Esophagus muscularis mucosa (tissue), 4 donors: ENCODE measurements around the gene TMEM250. TPM values are rescaled to one million over a fixed set of nuclear protein-coding genes. Genes with fewer than 3 reads are reported as not detected.

ENCODE experiments used
- DNase-seq: peaks from one replicate; pipeline ENCODE4 v3.0.0-alpha.2; 2017; ENCODE audit errors: extremely low spot score
- H3K27ac ChIP-seq, 4 donors: fragments of 200-600 bp; sonication (generic); replicated peaks in 1 of 4; 1 replicate in 3 of 4; 2 replicates in 1 of 4; pipeline ENCODE4 v1.5.1; 2016 to 2019; ENCODE audit warnings: mild to moderate bottlenecking in 1 of 4
- H3K27me3 ChIP-seq, 4 donors: fragments of 200-600 bp; sonication (generic); one replicate each; pipeline versions ENCODE4 v1.5.1 to v1.6.0; 2016 to 2019
- H3K36me3 ChIP-seq, 4 donors: fragments of 200-600 bp; sonication (generic); one replicate each; pipeline ENCODE4 v1.5.1; 2016 to 2019
- H3K4me1 ChIP-seq, 4 donors: fragments of 200-600 bp; sonication (generic); one replicate each; pipeline ENCODE4 v1.5.1; 2016 to 2019
- H3K4me3 ChIP-seq, 4 donors: fragments of 200-600 bp; sonication (generic); 1 replicate in 2 of 4; 2 replicates in 2 of 4; pipeline ENCODE4 v1.5.1; 2016 to 2019; ENCODE audit warnings: mild to moderate bottlenecking in 4 of 4, moderate library complexity in 1 of 4
- H3K9me3 ChIP-seq, 4 donors: fragments of 200-600 bp; sonication (generic); 1 replicate in 3 of 4; 2 replicates in 1 of 4; pipeline ENCODE4 v1.5.1; 2016 to 2019
- CTCF ChIP-seq, 3 experiments: fragments of 200-600 bp in 2 of 3; fragments of 450-650 bp in 1 of 3; sonication (generic) in 2 of 3; IDR thresholded peaks; one replicate each; pipeline ENCODE4 v1.5.1; 2017 to 2019; ENCODE audit warnings: antibody characterized with exemption in 3 of 3, mild to moderate bottlenecking in 2 of 3, moderate library complexity in 1 of 3
- EP300 ChIP-seq: sonication (generic); formaldehyde crosslinking; IDR thresholded peaks from one replicate; pipeline ENCODE4 v1.6.1; 2017; ENCODE audit warnings: antibody characterized with exemption
- POLR2A ChIP-seq: fragments of 450-650 bp; IDR thresholded peaks from one replicate; pipeline ENCODE4 v1.6.1; 2017; ENCODE audit warnings: antibody characterized with exemption, moderate library complexity, mild to moderate bottlenecking, low read depth
- POLR2AphosphoS5 ChIP-seq, 2 donors: sonication (generic); formaldehyde crosslinking; IDR thresholded peaks; one replicate each; pipeline ENCODE4 v1.6.1; 2017; ENCODE audit warnings: antibody characterized with exemption in 2 of 2
- WGBS: methylation state at CpG from one replicate; pipeline ENCODE4 v1.1.5; 2018; 5-methylcytosine and 5-hydroxymethylcytosine counted together
- intact Hi-C: fragments of 100-400 bp; cut with DNase I; formaldehyde crosslinking; loops from one replicate; pipeline ENCODE4 v1.15.1; 2023
- total RNA-seq, 4 donors: library from RNA; depleted of rRNA; stranded (reverse); fragments of >200 nt; gene quantifications; one replicate each; pipeline versions ENCODE4 v1.1.0 to v1.2.1, GENCODE V29; 2016

The TMEM250 gene
- total RNA-seq, 4 donors from 2014 or later = 33.6 to 77.6 (median 59.4) TPM

GRCh38 chr9:136077491-136077890 is 41.2 kb downstream of the TMEM250 start:
- no peaks in the 10 kb centered on the region for H3K9me3 ChIP-seq
- no peak for DNase-seq
- 77% methylated on average over 8 of the region's 8 CpGs for WGBS
- peaks cover 0 to 19% (median 7%) of the 10 kb centered on the region in 4 donors for H3K36me3 ChIP-seq
- TF ChIP-seq CTCF (IDR thresholded peaks at IDR 0.05) = no peak
- no peak for TF ChIP-seq POLR2AphosphoS5 (IDR thresholded peaks at IDR 0.05)
- TF ChIP-seq EP300 = no peak
- TF ChIP-seq POLR2A = no peak
- H3K4me3 ChIP-seq = no peak overlapping the region
- H3K27ac ChIP-seq = peak overlapping the region; percentile 63 to 81 (median 74)
- intact Hi-C loops = no loop called here
- H3K27me3 ChIP-seq = no peaks in the 10 kb centered on the region
- peaks cover 42 to 92% (median 86%) of the 10 kb centered on the region in 4 donors for H3K4me1 ChIP-seq

DNA sequence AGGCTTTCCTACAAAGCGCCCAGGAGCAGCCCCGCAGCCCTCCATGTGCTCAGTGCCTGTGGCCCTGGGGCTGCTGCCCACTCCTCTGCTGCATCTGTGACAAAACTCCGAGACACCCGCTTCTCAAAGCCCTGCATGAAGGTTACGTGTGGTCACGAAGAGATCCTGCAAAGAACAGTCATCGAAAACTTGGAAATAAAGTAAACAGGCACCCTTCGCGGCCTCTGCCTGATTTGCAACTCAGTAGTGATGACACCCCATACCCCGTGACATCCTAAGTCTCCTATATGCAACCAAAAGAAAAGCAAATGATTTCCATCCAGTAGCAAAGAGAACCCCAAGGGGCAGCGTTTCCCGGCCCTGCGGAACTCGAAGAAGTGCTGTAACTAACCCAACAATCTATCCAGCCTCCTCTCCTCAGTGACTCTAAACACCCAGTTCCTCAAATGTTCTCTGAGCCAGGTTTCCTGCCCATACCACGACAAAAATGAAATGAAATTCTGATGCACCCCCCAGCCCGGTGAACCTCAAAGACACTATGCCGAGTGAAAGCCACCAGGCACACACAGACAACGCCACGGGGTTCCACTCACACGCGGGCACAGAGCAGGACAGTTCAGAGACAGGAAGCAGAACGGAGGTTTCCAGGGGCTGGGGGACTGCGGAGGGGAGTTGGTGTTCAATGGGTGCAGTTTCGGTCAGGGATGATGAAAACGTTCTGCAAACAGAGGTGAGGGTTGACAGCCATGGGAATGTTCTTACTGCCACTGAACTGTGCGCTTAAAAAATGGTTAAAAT is 42.6 kb downstream of the TMEM250 start:
- DNase-seq = no peak
- 58% methylated on average over 26 of the region's 26 CpGs for WGBS

DNA sequence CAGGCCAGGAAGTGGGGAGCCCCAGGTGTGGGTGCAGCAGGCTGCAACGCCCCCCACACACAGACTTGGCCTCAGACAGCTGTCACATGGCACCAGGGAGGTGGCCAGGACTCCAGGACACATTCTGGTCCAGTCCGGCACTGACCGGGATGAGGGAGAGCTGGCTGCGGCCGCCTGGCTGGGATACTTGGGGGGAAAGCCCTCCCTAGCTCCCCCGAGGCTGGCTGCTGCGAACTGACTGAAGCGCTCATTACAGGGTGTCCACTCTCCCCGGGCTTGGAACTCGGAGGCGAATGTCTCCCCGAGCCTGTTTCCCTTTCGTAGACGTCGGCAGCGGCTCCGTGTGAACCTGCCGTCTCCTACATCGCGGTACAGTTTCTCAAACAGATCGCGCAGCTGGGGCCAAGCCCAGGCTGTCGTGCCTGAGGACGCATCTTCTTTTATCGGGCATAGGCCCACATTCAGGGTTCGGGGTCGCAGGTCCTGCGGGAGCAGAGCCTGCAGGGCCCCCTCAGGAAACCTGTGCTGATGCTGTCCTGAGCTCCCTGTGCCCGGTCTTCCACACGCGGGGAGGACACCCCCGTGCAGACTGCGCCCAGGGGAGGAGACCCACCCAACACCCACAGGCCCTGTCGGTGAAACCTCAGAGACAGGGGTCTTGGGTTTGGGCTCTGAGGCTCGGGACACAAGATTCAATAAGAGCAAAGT is 43.4 kb downstream of the TMEM250 start:
- Histone ChIP-seq H3K27ac (peak overlapping the region in 3 of 4 donors; percentile 11 to 66 (median 42)), H3K4me1 (peaks cover 20 to 74% (median 64%) of the 10 kb centered on the region in 4 donors), H3K36me3 (peaks cover 0 to 19% (median 7%) of the 10 kb centered on the region in 4 donors), H3K4me3 (no peak overlapping the region), H3K27me3 (no peaks in the 10 kb centered on the region), H3K9me3 (no peaks in the 10 kb centered on the region)
- intact Hi-C loops = no loop called here
- no peak for DNase-seq
- TF ChIP-seq CTCF (IDR thresholded peaks at IDR 0.05) (no peak), EP300 (no peak), POLR2AphosphoS5 (IDR thresholded peaks at IDR 0.05) (no peak), POLR2A (no peak)
- WGBS = 77% methylated on average over 21 of the region's 35 CpGs

More for the DNA sequence above, 42.6 kb downstream of the TMEM250 start:
- peak overlapping the region in 3 of 4 donors; percentile 11 to 66 (median 42) for H3K27ac ChIP-seq
- intact Hi-C loops = no loop called here
- H3K4me3 ChIP-seq = no peak overlapping the region
- no peaks in the 10 kb centered on the region for H3K9me3 ChIP-seq
- H3K4me1 ChIP-seq = peaks cover 28 to 82% (median 72%) of the 10 kb centered on the region in 4 donors
- no peaks in the 10 kb centered on the region for H3K27me3 ChIP-seq
- TF ChIP-seq POLR2A = no peak
- TF ChIP-seq CTCF (IDR thresholded peaks at IDR 0.05) = no peak
- no peak for TF ChIP-seq EP300
- no peak for TF ChIP-seq POLR2AphosphoS5 (IDR thresholded peaks at IDR 0.05)
- H3K36me3 ChIP-seq = peaks cover 0 to 19% (median 7%) of the 10 kb centered on the region in 4 donors

GRCh38 chr9:136074706-136075105 is 44.0 kb downstream of the TMEM250 start:
- H3K9me3 ChIP-seq = no peaks in the 10 kb centered on the region
- H3K4me1 ChIP-seq = peaks cover 15 to 68% (median 60%) of the 10 kb centered on the region in 4 donors
- TF ChIP-seq CTCF (IDR thresholded peaks at IDR 0.05) = no peak
- TF ChIP-seq POLR2A = no peak
- TF ChIP-seq POLR2AphosphoS5 (IDR thresholded peaks at IDR 0.05) = no peak
- no peak for TF ChIP-seq EP300
- no peaks in the 10 kb centered on the region for H3K27me3 ChIP-seq
- peak overlapping the region in 3 of 4 donors; percentile 11 to 66 (median 42) for H3K27ac ChIP-seq
- intact Hi-C loops = no loop called here
- H3K36me3 ChIP-seq = peaks cover 0 to 19% (median 7%) of the 10 kb centered on the region in 4 donors
- no peak for DNase-seq
- WGBS = 87% methylated on average over 28 of the region's 28 CpGs
- H3K4me3 ChIP-seq = no peak overlapping the region

Other genes with a start within 250 kb of the TMEM250 start
- gene CAMSAP1, start 211.3 kb downstream of the TMEM250 start, total RNA-seq = 10 to 100 TPM; 21.0 to 52.7 (median 30.5) TPM
- 10 to 100 TPM; 61.6 to 77.2 (median 67.3) TPM for gene UBAC1, start 157.5 kb downstream of the TMEM250 start, total RNA-seq
- gene NACC2, start 23.6 kb downstream of the TMEM250 start, total RNA-seq = 100 to 1,000 TPM in 3 of 4 donors, 10 to 100 TPM in 1; 93.8 to 192 (median 142) TPM
- gene LHX3, start 86.3 kb upstream of the TMEM250 start, total RNA-seq = not detected
- gene QSOX2, start 126.9 kb upstream of the TMEM250 start, total RNA-seq = 1 to 10 TPM; 5.4 to 7.6 (median 6.3) TPM
- not detected for gene CCDC187, start 185.2 kb upstream of the TMEM250 start, total RNA-seq
- gene GPSM1, start 208.7 kb upstream of the TMEM250 start, total RNA-seq = 10 to 100 TPM in 3 of 4 donors, 1 to 10 TPM in 1; 8.3 to 18.5 (median 16.3) TPM
- gene DNLZ, start 244.9 kb upstream of the TMEM250 start, total RNA-seq = 10 to 100 TPM; 29.5 to 41.3 (median 35.8) TPM